Measurements from ENCODE around the gene GPRC5B.

Gene GPRC5B

GRCh38 chr16:19829844-19830692 is 54.6 kb downstream of the GPRC5B start:
- Histone ChIP-seq H3K9ac (ENCODE audit: low read length in 5 of 5) (no peak overlapping the region), H3K27ac (ENCODE audit: low read depth, low read length) (no peak overlapping the region), H3K27me3 (ENCODE audit: control insufficient read depth in 5 of 5, insufficient read depth in 4 of 5, low read length in 5 of 5) (no peaks in the 10 kb centered on the region)

GRCh38 chr16:19824216-19824615 is 60.4 kb downstream of the GPRC5B start:
- peaks cover 0 to 7% (median 2%) of the 10 kb centered on the region in 5 donors for H3K4me1 ChIP-seq (ENCODE audit: control insufficient read depth in 5 of 5, insufficient read depth in 5 of 5, low read length in 5 of 5)
- H3K4me3 ChIP-seq (ENCODE audit: low read depth in 1 of 5, low read length in 5 of 5), result no peak overlapping the region
- H3K36me3 ChIP-seq (ENCODE audit: control insufficient read depth in 5 of 5, insufficient read depth in 5 of 5, low read length in 5 of 5), result peaks cover 0 to 2% (median 0%) of the 10 kb centered on the region in 5 donors
- no peak overlapping the region for H3K9ac ChIP-seq (ENCODE audit: low read length in 5 of 5)
- H3K27ac ChIP-seq (ENCODE audit: low read depth, low read length), result no peak overlapping the region
- no peaks in the 10 kb centered on the region for H3K27me3 ChIP-seq (ENCODE audit: control insufficient read depth in 5 of 5, insufficient read depth in 4 of 5, low read length in 5 of 5)
- no peaks in the 10 kb centered on the region for H3K9me3 ChIP-seq (ENCODE audit: control insufficient read depth in 5 of 5, low read length in 5 of 5)

More at GRCh38 chr16:19829844-19830692, 54.6 kb downstream of the GPRC5B start:
- Histone ChIP-seq H3K4me3 (ENCODE audit: low read depth in 1 of 5, low read length in 5 of 5) (no peak overlapping the region), H3K9me3 (ENCODE audit: control insufficient read depth in 5 of 5, low read length in 5 of 5) (peaks cover 0 to 3% (median 0%) of the 10 kb centered on the region in 5 donors), H3K4me1 (ENCODE audit: control insufficient read depth in 5 of 5, insufficient read depth in 5 of 5, low read length in 5 of 5) (peaks cover 0 to 13% (median 10%) of the 10 kb centered on the region in 5 donors), H3K36me3 (ENCODE audit: control insufficient read depth in 5 of 5, insufficient read depth in 5 of 5, low read length in 5 of 5) (peaks cover 0 to 2% (median 0%) of the 10 kb centered on the region in 5 donors)

GRCh38 chr16:19823322-19823721 is 61.3 kb downstream of the GPRC5B start:
- Histone ChIP-seq H3K4me3 (ENCODE audit: low read depth in 1 of 5, low read length in 5 of 5) (no peak overlapping the region), H3K27ac (ENCODE audit: low read depth, low read length) (no peak overlapping the region), H3K4me1 (ENCODE audit: control insufficient read depth in 5 of 5, insufficient read depth in 5 of 5, low read length in 5 of 5) (peaks cover 0 to 7% (median 2%) of the 10 kb centered on the region in 5 donors), H3K36me3 (ENCODE audit: control insufficient read depth in 5 of 5, insufficient read depth in 5 of 5, low read length in 5 of 5) (peaks cover 0 to 2% (median 0%) of the 10 kb centered on the region in 5 donors), H3K27me3 (ENCODE audit: control insufficient read depth in 5 of 5, insufficient read depth in 4 of 5, low read length in 5 of 5) (no peaks in the 10 kb centered on the region), H3K9me3 (ENCODE audit: control insufficient read depth in 5 of 5, low read length in 5 of 5) (no peaks in the 10 kb centered on the region), H3K9ac (ENCODE audit: low read length in 5 of 5) (no peak overlapping the region)

GRCh38 chr16:19822533-19822932 is 62.1 kb downstream of the GPRC5B start:
- no peaks in the 10 kb centered on the region for H3K9me3 ChIP-seq (ENCODE audit: control insufficient read depth in 5 of 5, low read length in 5 of 5)

GRCh38 chr16:19817875-19818274 is 66.8 kb downstream of the GPRC5B start:
- H3K27ac ChIP-seq (ENCODE audit: low read depth, low read length), result no peak overlapping the region
- H3K9ac ChIP-seq (ENCODE audit: low read length in 5 of 5), result no peak overlapping the region
- peaks cover 0 to 6% (median 4%) of the 10 kb centered on the region in 5 donors for H3K9me3 ChIP-seq (ENCODE audit: control insufficient read depth in 5 of 5, low read length in 5 of 5)
- no peak overlapping the region for H3K4me3 ChIP-seq (ENCODE audit: low read depth in 1 of 5, low read length in 5 of 5)
- peaks cover 0 to 6% (median 2%) of the 10 kb centered on the region in 5 donors for H3K4me1 ChIP-seq (ENCODE audit: control insufficient read depth in 5 of 5, insufficient read depth in 5 of 5, low read length in 5 of 5)
- H3K27me3 ChIP-seq (ENCODE audit: control insufficient read depth in 5 of 5, insufficient read depth in 4 of 5, low read length in 5 of 5), result no peaks in the 10 kb centered on the region
- no peaks in the 10 kb centered on the region for H3K36me3 ChIP-seq (ENCODE audit: control insufficient read depth in 5 of 5, insufficient read depth in 5 of 5, low read length in 5 of 5)

More at GRCh38 chr16:19822533-19822932, 62.1 kb downstream of the GPRC5B start:
- Histone ChIP-seq H3K9ac (ENCODE audit: low read length in 5 of 5) (no peak overlapping the region), H3K36me3 (ENCODE audit: control insufficient read depth in 5 of 5, insufficient read depth in 5 of 5, low read length in 5 of 5) (peaks cover 0 to 2% (median 0%) of the 10 kb centered on the region in 5 donors), H3K27ac (ENCODE audit: low read depth, low read length) (no peak overlapping the region), H3K4me3 (ENCODE audit: low read depth in 1 of 5, low read length in 5 of 5) (no peak overlapping the region), H3K4me1 (ENCODE audit: control insufficient read depth in 5 of 5, insufficient read depth in 5 of 5, low read length in 5 of 5) (peaks cover 0 to 7% (median 2%) of the 10 kb centered on the region in 5 donors), H3K27me3 (ENCODE audit: control insufficient read depth in 5 of 5, insufficient read depth in 4 of 5, low read length in 5 of 5) (no peaks in the 10 kb centered on the region)

- Histone ChIP-seq H3K4me1 (ENCODE audit: control insufficient read depth in 5 of 5, insufficient read depth in 5 of 5, low read length in 5 of 5) (no peaks in the 10 kb centered on the region), H3K27ac (ENCODE audit: low read depth, low read length) (no peak overlapping the region), H3K4me3 (ENCODE audit: low read depth in 1 of 5, low read length in 5 of 5) (no peak overlapping the region), H3K9ac (ENCODE audit: low read length in 5 of 5) (no peak overlapping the region), H3K36me3 (ENCODE audit: control insufficient read depth in 5 of 5, insufficient read depth in 5 of 5, low read length in 5 of 5) (no peaks in the 10 kb centered on the region), H3K9me3 (ENCODE audit: control insufficient read depth in 5 of 5, low read length in 5 of 5) (peaks cover 0 to 9% (median 6%) of the 10 kb centered on the region in 5 donors), H3K27me3 (ENCODE audit: control insufficient read depth in 5 of 5, insufficient read depth in 4 of 5, low read length in 5 of 5) (no peaks in the 10 kb centered on the region)
These were observed 67.5 kb downstream of the GPRC5B start for GRCh38 chr16:19817122-19817521.

GRCh38 chr16:19815418-19815817 is 69.2 kb downstream of the GPRC5B start:
- no peak overlapping the region for H3K27ac ChIP-seq (ENCODE audit: low read depth, low read length)
- no peak overlapping the region for H3K4me3 ChIP-seq (ENCODE audit: low read depth in 1 of 5, low read length in 5 of 5)
- no peaks in the 10 kb centered on the region for H3K27me3 ChIP-seq (ENCODE audit: control insufficient read depth in 5 of 5, insufficient read depth in 4 of 5, low read length in 5 of 5)
- H3K9ac ChIP-seq (ENCODE audit: low read length in 5 of 5), result no peak overlapping the region
- peaks cover 0 to 9% (median 3%) of the 10 kb centered on the region in 5 donors for H3K4me1 ChIP-seq (ENCODE audit: control insufficient read depth in 5 of 5, insufficient read depth in 5 of 5, low read length in 5 of 5)
- no peaks in the 10 kb centered on the region for H3K36me3 ChIP-seq (ENCODE audit: control insufficient read depth in 5 of 5, insufficient read depth in 5 of 5, low read length in 5 of 5)
- peaks cover 0 to 9% (median 6%) of the 10 kb centered on the region in 5 donors for H3K9me3 ChIP-seq (ENCODE audit: control insufficient read depth in 5 of 5, low read length in 5 of 5)

- no peak overlapping the region for H3K27ac ChIP-seq (ENCODE audit: low read depth, low read length)
- no peaks in the 10 kb centered on the region for H3K36me3 ChIP-seq (ENCODE audit: control insufficient read depth in 5 of 5, insufficient read depth in 5 of 5, low read length in 5 of 5)
- H3K9me3 ChIP-seq (ENCODE audit: control insufficient read depth in 5 of 5, low read length in 5 of 5), result peaks cover 0 to 9% (median 6%) of the 10 kb centered on the region in 5 donors
- no peaks in the 10 kb centered on the region for H3K27me3 ChIP-seq (ENCODE audit: control insufficient read depth in 5 of 5, insufficient read depth in 4 of 5, low read length in 5 of 5)
- H3K9ac ChIP-seq (ENCODE audit: low read length in 5 of 5), result no peak overlapping the region
- no peak overlapping the region for H3K4me3 ChIP-seq (ENCODE audit: low read depth in 1 of 5, low read length in 5 of 5)
- H3K4me1 ChIP-seq (ENCODE audit: control insufficient read depth in 5 of 5, insufficient read depth in 5 of 5, low read length in 5 of 5), result peaks cover 0 to 16% (median 11%) of the 10 kb centered on the region in 5 donors
These were observed 71.7 kb downstream of the GPRC5B start for GRCh38 chr16:19812986-19813385.

- no peaks in the 10 kb centered on the region for H3K36me3 ChIP-seq (ENCODE audit: control insufficient read depth in 5 of 5, insufficient read depth in 5 of 5, low read length in 5 of 5)
- H3K4me1 ChIP-seq (ENCODE audit: control insufficient read depth in 5 of 5, insufficient read depth in 5 of 5, low read length in 5 of 5), result peaks cover 0 to 18% (median 11%) of the 10 kb centered on the region in 5 donors
- H3K27ac ChIP-seq (ENCODE audit: low read depth, low read length), result peak overlapping the region; percentile 46
- H3K9ac ChIP-seq (ENCODE audit: low read length in 5 of 5), result no peak overlapping the region
- H3K9me3 ChIP-seq (ENCODE audit: control insufficient read depth in 5 of 5, low read length in 5 of 5), result peaks cover 0 to 11% (median 6%) of the 10 kb centered on the region in 5 donors
- H3K4me3 ChIP-seq (ENCODE audit: low read depth in 1 of 5, low read length in 5 of 5), result no peak overlapping the region
- H3K27me3 ChIP-seq (ENCODE audit: control insufficient read depth in 5 of 5, insufficient read depth in 4 of 5, low read length in 5 of 5), result no peaks in the 10 kb centered on the region
These were observed 73.6 kb downstream of the GPRC5B start for GRCh38 chr16:19810817-19811731.

Data from subcutaneous abdominal adipose tissue (tissue), 5 donors.